HuH-7.5 (cell line): ENCODE data around the gene FBP1.

Experiments
- DNase-seq: peaks from one replicate; pipeline ENCODE4 v3.0.0; 2011; ENCODE audit warnings: low spot score

Gene FBP1

DNA sequence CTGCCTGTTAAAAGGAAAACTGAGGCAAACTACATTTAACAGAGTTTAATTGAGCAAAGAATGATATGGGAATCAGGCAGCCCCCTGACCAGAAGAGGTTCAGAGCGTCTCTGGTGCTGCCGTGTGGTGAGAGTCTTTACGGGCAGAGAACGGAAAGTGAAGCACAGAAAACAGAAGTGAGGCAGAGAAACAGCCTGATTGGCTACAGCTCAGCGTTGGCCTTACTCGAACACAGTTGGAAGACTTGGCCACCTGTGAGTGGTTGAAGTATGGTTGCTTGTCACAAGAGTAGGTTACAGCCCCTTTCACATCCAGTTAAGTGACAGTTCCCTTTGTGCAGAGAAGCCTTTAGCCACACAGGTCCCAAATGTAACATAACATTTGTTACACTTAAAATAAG lies 16.9 kb upstream of the FBP1 start:
- DNase-seq: no peak

DNA sequence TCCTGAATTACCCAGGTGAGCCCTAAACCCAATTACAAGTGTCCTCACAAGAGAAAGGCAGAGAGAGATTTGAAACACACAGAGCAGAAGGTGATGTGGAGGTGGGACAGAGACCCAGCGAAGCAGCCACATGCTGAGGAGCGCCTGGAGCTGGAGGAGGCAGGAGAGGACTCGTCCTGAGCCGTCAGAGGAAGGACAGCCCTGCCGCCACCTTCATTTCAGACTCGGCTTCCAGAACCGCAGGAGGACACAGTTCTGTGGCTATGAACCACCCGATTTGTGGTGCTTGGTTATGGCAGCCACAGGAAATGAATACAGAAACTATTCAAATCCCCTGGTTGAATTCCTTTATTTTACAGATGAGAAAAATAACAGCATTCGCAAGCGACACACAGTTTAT lies 16.4 kb upstream of the FBP1 start:
- DNase-seq: no peak

DNA sequence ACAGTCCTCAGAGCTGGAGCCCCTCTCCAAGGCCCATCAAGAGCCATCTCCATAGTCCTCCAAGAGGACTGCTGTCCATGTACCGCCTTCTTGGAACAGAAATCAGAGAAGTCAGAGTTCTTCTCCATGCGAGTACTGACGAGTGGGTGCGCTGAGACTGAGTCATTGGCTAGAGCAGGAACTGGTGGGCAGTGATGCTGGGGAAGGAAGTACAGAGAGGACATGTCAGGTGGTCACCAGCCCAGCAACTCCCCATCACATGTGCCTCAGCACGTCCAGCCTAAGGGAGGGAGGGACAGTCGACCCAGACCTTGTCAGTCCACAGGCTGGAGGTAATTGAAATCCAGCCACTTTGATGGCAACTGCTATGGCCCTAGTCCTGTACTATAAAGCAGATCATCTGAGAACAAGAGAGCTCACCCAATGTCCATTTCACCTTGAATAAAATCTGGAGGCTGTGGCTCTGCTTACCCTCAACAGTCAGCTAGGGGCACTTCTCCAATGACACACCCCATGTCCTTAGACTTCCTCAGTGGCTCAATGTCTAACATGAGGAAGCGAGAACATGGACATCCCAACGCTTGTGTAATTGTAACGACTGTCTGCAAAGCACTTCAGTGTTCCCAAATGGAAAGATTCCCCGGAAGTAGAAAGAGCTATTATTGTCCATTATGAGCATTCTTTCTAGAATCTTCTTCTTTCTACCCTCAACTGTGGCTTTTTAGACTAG lies 15.0 kb upstream of the FBP1 start:
- no peak for DNase-seq

DNA sequence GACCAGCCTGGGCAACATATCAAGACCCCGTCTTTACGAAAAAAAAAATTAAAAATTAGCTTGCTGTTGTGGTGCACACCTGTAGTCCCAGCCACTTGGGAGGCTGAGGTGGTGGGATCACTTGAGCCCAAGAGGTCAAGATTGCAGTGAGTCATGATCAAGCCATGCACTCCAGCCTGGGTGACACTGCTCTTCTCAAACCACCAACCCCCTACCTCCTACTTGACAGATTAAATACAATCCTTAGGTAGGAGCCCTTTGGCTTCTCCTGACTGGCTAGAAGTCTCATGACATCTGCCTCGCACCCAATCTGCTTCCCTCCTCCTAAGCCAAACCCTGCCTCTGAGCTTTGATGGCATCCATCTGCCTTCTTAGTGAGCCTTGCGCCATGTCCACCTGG lies 11.6 kb upstream of the FBP1 start:
- DNase-seq: no peak

- DNase-seq: no peak
Observed at GRCh38 chr9:94649100-94649819, 9.9 kb upstream of the FBP1 start.

GRCh38 chr9:94648185-94648584 lies 8.9 kb upstream of the FBP1 start:
- no peak for DNase-seq

DNA sequence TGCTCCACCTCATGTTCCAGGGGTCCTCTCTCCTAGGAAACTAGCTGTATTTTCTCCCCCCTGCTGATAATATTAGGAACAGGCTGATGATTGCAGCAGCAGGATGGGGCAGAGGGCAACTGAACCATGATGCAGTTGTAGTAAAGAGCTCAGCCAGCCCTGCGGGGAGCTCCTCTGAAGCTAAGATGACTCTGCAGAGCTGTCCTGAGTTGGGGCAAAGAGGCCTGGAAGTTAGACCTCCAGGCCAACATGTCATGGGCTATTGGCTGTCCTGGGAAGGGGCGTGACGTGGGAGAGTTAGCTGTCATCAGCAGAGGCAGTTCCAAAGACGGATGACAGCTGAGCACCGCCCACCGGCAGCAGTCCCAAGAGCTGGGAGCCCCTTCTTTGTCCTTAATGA lies 6.6 kb upstream of the FBP1 start:
- DNase-seq: no peak

GRCh38 chr9:94644543-94644942 lies 5.2 kb upstream of the FBP1 start:
- no peak for DNase-seq

- DNase-seq: no peak
Observed at GRCh38 chr9:94643741-94644140, 4.4 kb upstream of the FBP1 start.

DNA sequence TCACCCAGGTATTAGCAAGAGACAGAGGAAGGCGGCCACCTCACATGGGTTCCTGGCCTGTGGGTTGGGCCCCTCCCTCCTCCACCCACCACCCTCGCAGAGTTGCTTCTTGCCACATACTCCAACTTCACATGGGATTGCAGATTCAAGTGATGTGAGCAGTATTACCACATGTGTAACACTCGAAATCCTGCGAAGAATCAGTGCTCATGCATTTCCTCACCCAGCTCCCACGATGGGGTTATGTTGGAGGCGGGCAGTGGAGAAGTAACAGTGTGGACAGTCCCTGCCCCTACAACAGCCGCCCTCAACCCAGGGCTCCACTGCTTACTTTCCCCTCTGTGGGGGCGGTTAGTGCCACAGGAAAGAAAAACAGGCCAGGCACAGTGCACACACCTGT lies 3.9 kb upstream of the FBP1 start:
- no peak for DNase-seq

GRCh38 chr9:94642501-94642900 lies 3.2 kb upstream of the FBP1 start:
- no peak for DNase-seq

- no peak for DNase-seq
Observed at GRCh38 chr9:94639999-94640376, 670 bp upstream of the FBP1 start.

GRCh38 chr9:94638335-94639060 lies 820 bp downstream of the FBP1 start:
- no peak for DNase-seq

DNA sequence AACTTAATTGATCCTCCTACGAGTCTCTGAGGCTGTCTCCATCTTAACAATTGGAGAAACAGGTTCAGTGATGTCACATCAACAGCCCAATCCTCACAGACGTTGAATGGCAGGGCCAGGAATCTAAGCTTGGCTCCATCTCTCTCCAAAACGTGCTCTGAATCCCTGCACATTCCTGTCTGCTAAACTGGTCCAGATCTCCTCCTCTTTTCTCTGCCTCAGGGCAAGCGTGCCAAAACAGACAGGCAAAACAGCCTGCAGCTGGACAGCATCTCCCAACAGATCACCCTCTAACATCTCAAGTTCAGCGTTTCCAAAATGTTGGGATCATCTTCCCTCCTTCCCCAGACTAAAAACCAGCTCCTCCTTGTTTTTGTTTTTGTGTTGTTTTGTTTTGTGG lies 6.6 kb downstream of the FBP1 start:
- DNase-seq: no peak

- no peak for DNase-seq
Observed at GRCh38 chr9:94631599-94631998, 7.7 kb downstream of the FBP1 start.

DNA sequence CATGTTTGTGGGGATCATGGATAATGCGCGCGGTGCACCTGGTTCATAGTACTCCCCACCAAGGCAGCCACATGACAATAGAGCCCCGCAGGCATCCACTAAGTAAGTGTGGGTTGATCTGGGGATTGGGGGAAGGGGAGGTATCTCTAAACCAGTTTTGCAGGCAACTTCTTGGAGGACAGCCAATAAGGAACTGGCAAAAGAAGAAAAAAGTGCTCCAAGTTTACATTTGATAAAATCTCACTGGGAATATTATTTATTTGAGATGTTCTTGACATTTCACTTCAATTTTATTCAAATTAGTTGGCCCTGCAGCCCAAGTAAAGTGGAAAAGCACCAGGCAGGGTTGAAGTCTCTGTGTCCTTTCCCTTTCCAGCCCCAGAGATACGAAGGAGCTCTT lies 8.5 kb downstream of the FBP1 start:
- no peak for DNase-seq

- no peak for DNase-seq
Observed at GRCh38 chr9:94630281-94630680, 9.0 kb downstream of the FBP1 start.

- DNase-seq: no peak
Observed at GRCh38 chr9:94627287-94627686, 12.0 kb downstream of the FBP1 start.

DNA sequence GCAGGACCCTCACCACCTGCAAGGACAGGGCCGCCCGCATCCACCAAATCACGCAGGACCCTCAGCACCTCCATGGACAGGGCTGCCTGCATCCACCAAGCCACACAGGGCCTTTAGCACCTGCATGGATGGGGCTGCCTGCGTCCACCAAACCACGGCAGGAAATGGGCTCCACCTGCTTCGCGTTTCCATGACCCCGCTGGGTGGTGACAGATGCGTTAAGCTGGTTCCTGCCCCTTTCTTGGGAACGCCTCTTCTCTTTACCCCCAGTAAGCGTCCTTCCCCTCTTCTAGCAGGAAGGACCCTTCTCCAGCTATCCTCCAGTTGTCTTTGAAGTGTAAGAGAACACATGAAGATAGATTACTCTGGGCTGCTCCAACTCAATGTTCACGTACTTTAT lies 13.5 kb downstream of the FBP1 start:
- no peak for DNase-seq

DNA sequence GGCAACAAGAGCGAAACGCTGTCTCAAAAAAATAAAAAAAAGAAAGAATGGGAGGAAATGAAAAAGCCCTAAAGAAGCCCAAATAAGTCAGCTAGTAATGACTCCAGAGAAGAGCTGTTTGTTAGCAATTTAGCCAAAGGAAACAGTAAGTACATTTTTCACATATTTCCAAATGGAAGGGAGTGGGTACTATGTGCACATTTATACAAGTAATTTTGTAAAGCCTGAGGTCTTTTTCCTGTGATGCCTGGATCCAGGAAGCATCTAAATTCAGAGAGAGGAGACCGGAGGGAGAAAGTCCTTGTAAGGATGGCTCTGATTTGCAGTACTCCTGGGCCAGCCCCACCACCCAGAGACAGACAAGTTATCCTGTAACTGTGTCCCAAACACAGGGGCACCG lies 14.7 kb downstream of the FBP1 start:
- DNase-seq: no peak

GRCh38 chr9:94623253-94623652 lies 16.1 kb downstream of the FBP1 start:
- peak; percentile 73 for DNase-seq

GRCh38 chr9:94622087-94622800 lies 17.1 kb downstream of the FBP1 start:
- no peak for DNase-seq

DNA sequence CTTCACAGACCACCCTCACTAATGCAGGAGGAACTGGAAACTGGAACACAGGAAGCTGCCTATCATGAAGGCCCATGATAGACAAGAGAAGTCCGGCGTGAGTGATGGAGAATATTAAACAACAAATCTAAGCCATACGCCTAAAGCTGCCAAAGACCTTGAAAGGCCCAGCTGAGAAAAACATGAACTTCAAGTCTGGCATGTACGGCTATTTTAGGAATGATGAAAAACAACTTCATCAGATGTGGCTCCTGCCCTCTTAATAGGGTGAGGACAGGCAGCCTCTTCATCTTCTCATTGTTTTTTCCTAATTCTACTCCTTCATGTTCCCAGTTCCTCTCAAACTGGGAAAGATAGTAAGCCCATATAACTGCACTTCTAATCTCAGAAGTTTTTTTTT lies 20.3 kb downstream of the FBP1 start:
- DNase-seq: no peak
